ENCODE data around the gene GFPT1.
"Not testable (repeated sequence)": the region's sequence is repeated elsewhere in the genome, so short reads cannot be mapped to it uniquely, and the experiment has no call there.

GFPT1 gene

GRCh38 chr2:69386789-69387734 is at the start of gene GFPT1:
GFPT1 (minus strand) TSS chr2:69387227; CDS start chr2:69387071, 156 bp downstream.
- DNase-seq: peak; percentile 83

GRCh38 chr2:69436596-69436937 is 49.5 kb upstream of the GFPT1 start:
- DNase-seq: peak; percentile 66

- DNase-seq: no peak
Measured at GRCh38 chr2:69434753-69435152, 47.7 kb upstream of the GFPT1 start.

- DNase-seq: no peak
Measured at GRCh38 chr2:69429491-69430183, 42.6 kb upstream of the GFPT1 start.

GRCh38 chr2:69428981-69429380 is 42.0 kb upstream of the GFPT1 start:
- DNase-seq: no peak

GRCh38 chr2:69424419-69424818 is 37.4 kb upstream of the GFPT1 start:
- no peak for DNase-seq

GRCh38 chr2:69422198-69422597 is 35.2 kb upstream of the GFPT1 start:
- no peak for DNase-seq

GRCh38 chr2:69419111-69419510 is 32.1 kb upstream of the GFPT1 start:
- DNase-seq: not testable (repeated sequence)

- no peak for DNase-seq
Measured at GRCh38 chr2:69416147-69416546, 29.1 kb upstream of the GFPT1 start.

GRCh38 chr2:69411120-69411519 is 24.1 kb upstream of the GFPT1 start:
- DNase-seq: no peak

GRCh38 chr2:69405306-69405705 is 18.3 kb upstream of the GFPT1 start:
- DNase-seq: no peak

- no peak for DNase-seq
Measured at GRCh38 chr2:69400121-69400520, 13.1 kb upstream of the GFPT1 start.

- no peak for DNase-seq
Measured at GRCh38 chr2:69397234-69397633, 10.2 kb upstream of the GFPT1 start.

- no peak for DNase-seq
Measured at GRCh38 chr2:69395866-69396265, 8.8 kb upstream of the GFPT1 start.

GRCh38 chr2:69393963-69394362 is 6.9 kb upstream of the GFPT1 start:
- DNase-seq: no peak

- no peak for DNase-seq
Measured at GRCh38 chr2:69390471-69390870, 3.4 kb upstream of the GFPT1 start.

GRCh38 chr2:69390001-69390400 is 3.0 kb upstream of the GFPT1 start:
- no peak for DNase-seq

GRCh38 chr2:69389271-69389670 is 2.2 kb upstream of the GFPT1 start:
- DNase-seq: no peak

GRCh38 chr2:69387770-69388481 is 899 bp upstream of the GFPT1 start:
- DNase-seq: peak; percentile 6

GRCh38 chr2:69386360-69386759 is 667 bp downstream of the GFPT1 start:
- peak; percentile 13 for DNase-seq

- DNase-seq: no peak
Measured at GRCh38 chr2:69385443-69386151, 1.4 kb downstream of the GFPT1 start.

GRCh38 chr2:69384618-69385081 is 2.4 kb downstream of the GFPT1 start:
- no peak for DNase-seq

Data from DMS79 treated with DMSO at 0.1 percent for 48 hours (cell line).